ENCODE results near the gene PC. TPM values are rescaled to one million over a fixed set of nuclear protein-coding genes. Genes with fewer than 3 reads are reported as not detected.

PC gene
- total and polyA plus RNA-seq, 2 experiments from 2014 or later = 18.3 to 21.7 TPM

DNA sequence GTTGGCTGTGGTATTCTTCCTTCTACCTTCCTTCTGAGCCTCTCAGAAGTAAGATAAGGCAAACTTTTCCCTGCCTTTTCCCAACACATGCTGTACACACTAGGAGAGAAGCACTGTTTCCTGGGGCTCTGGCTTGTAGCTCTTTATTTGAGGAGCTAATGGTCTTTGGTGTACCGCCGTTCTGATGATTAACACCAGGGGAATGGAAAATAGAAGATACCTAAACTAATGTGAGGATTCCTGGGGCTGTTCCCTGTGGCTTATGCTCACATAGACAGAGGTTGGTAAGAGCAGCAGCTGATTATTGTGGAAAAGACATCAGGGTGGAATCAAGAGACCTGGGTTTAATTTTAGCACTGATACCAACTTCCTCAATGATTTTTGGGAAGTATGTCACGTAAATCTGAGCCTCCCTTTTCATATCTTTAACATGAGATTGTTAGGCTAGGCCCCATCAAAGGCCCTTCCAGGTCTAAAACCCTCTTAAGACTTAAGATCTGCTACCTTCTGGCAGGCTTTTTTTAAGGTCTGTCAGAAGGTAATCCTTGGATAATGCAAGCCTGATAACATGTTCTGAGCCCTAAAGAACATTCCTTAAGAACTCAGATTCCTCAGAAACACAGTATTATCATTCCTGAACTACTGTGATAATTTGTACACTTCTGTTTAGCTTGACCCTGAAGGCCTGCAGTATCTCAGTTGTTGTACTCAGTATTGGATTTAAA lies 139.8 kb downstream of the PC start (continued):
- no peak for TF ChIP-seq JUNB (IDR thresholded peaks at IDR 0.05; ENCODE audit: unreplicated experiment)

DNA sequence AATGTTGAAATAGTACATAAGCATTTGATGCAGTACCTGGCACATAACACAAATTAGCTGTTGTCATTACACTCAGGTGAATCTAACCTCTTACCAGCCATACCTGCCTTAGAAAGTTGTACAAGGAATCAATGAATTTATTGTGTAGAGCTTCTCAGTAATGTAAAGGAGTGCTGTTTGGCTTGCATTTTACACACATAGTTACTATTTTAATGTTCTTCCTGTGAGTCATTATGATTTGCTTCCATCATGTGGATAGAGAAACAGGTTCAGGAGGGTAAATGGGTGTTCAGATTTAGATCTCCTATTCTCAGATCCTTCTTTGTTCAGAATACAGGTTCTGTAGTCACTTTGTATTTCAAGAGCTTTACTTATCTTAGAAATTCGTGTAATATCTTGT lies 142.5 kb downstream of the PC start:
- H3K9me2 ChIP-seq (ENCODE audit: insufficient read depth) = no peaks in the 10 kb centered on the region
- H3K36me3 ChIP-seq (ENCODE audit: insufficient read depth) = no peaks in the 10 kb centered on the region
- no peak for ATAC-seq
- Mint-ChIP-seq H3K36me3 (ENCODE audit: low read depth) (no peaks in the 10 kb centered on the region), H3K27ac (no peak overlapping the region), H3K4me1 (peaks cover 20% of the 10 kb centered on the region), H3K27me3 (ENCODE audit: insufficient read depth, low read depth, poor library complexity) (peaks cover 4% of the 10 kb centered on the region), H3K4me3 (no peak overlapping the region), H3K9me3 (no peaks in the 10 kb centered on the region)
- no peak overlapping the region for H3K4me2 ChIP-seq
- TF ChIP-seq EZH2 (IDR thresholded peaks at IDR 0.05; ENCODE audit: low read depth, unreplicated experiment) = no peak
- TF ChIP-seq NANOG (IDR thresholded peaks at IDR 0.05; ENCODE audit: borderline replicate concordance) = no peak
- no peak for TF ChIP-seq ZNF462 (CRISPR knock-in tag; IDR thresholded peaks at IDR 0.05)
- TF ChIP-seq CTCF (conservative IDR thresholded peaks at IDR 0.05; ENCODE audit: low read depth in 2 of 2) = no peak
- TF ChIP-seq, protein P1, sequence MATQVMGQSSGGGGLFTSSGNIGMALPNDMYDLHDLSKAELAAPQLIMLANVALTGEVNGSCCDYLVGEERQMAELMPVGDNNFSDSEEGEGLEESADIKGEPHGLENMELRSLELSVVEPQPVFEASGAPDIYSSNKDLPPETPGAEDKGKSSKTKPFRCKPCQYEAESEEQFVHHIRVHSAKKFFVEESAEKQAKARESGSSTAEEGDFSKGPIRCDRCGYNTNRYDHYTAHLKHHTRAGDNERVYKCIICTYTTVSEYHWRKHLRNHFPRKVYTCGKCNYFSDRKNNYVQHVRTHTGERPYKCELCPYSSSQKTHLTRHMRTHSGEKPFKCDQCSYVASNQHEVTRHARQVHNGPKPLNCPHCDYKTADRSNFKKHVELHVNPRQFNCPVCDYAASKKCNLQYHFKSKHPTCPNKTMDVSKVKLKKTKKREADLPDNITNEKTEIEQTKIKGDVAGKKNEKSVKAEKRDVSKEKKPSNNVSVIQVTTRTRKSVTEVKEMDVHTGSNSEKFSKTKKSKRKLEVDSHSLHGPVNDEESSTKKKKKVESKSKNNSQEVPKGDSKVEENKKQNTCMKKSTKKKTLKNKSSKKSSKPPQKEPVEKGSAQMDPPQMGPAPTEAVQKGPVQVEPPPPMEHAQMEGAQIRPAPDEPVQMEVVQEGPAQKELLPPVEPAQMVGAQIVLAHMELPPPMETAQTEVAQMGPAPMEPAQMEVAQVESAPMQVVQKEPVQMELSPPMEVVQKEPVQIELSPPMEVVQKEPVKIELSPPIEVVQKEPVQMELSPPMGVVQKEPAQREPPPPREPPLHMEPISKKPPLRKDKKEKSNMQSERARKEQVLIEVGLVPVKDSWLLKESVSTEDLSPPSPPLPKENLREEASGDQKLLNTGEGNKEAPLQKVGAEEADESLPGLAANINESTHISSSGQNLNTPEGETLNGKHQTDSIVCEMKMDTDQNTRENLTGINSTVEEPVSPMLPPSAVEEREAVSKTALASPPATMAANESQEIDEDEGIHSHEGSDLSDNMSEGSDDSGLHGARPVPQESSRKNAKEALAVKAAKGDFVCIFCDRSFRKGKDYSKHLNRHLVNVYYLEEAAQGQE (IDR thresholded peaks at IDR 0.05; ENCODE audit: unreplicated experiment) = no peak
- TF ChIP-seq JUNB (IDR thresholded peaks at IDR 0.05; ENCODE audit: unreplicated experiment) = no peak
- TF ChIP-seq, protein P2, sequence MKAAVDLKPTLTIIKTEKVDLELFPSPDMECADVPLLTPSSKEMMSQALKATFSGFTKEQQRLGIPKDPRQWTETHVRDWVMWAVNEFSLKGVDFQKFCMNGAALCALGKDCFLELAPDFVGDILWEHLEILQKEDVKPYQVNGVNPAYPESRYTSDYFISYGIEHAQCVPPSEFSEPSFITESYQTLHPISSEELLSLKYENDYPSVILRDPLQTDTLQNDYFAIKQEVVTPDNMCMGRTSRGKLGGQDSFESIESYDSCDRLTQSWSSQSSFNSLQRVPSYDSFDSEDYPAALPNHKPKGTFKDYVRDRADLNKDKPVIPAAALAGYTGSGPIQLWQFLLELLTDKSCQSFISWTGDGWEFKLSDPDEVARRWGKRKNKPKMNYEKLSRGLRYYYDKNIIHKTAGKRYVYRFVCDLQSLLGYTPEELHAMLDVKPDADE (IDR thresholded peaks at IDR 0.05) = no peak
- no peak for TF ChIP-seq POLR2AphosphoS5 (IDR thresholded peaks at IDR 0.05; ENCODE audit: low read depth)
- no peak for TF ChIP-seq ZNF114 (CRISPR knock-in tag; IDR thresholded peaks at IDR 0.05)
- no peak for TF ChIP-seq EZH2phosphoT487 (IDR thresholded peaks at IDR 0.05; ENCODE audit: unreplicated experiment)
- no peak overlapping the region for H2AFZ ChIP-seq
- no peaks in the 10 kb centered on the region for H3K27me3 ChIP-seq (ENCODE audit: insufficient read depth)
- H4K20me1 ChIP-seq (replicated peaks; ENCODE audit: insufficient read depth) = no peaks in the 10 kb centered on the region
- no peaks in the 10 kb centered on the region for H3K79me2 ChIP-seq (replicated peaks; ENCODE audit: insufficient read depth)
- peaks cover 6% of the 10 kb centered on the region for H3K4me1 ChIP-seq (ENCODE audit: insufficient read depth)
- H3F3A ChIP-seq (replicated peaks; ENCODE audit: low read depth) = peaks cover 6% of the 10 kb centered on the region; the same call in 1 of the 2 replicates
- no peak overlapping the region for H3K4me3 ChIP-seq
- H3K27ac ChIP-seq (ENCODE audit: low read depth) = no peak overlapping the region
- DNase-seq (ENCODE audit: low spot score) = no peak
